Measurements from ENCODE around the gene ZNF527.

ZNF527 gene

DNA sequence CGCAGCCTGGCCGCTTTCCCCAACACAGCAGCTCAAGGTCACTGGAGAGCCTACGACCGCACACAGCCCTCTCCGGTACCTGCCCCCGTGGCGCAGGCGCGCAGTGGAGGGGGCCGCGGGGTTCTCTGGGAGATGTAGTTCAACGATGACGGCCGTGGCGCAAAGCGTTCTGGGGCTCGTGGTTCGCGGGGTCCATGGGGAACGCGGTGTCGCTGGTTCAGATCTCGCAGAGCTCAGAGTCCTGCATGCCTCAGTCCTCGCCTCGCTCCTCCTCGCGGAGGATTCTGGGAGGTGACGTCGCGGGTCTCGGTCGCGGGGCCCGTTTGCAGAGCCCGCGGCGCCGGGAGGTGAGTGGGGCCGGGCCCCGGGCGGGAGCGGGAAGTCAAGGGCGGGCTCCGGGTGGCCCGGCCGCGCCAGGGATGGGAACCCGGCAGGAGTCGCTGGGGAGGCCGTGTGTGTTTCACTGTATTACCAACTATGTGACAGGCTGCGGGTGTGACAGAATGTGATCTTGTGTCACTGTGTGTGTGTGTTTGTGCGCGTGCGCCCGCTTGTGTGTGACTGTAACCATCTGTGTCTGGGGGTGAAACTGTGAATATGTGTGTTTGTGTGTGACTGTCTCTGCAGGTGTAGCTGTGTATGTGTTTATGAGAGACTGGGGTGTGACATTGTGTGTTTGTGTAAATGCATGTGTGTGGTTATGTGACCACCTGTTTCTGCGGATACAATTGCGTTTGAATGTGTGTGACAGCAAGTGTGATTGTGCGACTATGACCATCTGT lies at the start of gene ZNF527:
TSS of gene ZNF527 (plus strand) at position 220 of the 782 bp plus-strand sequence. CDS start 3,100 bp downstream, outside the sequence.
- no peaks in the 10 kb centered on the region; the same call in 1 of the 2 replicates for H3K4me1 ChIP-seq (ENCODE audit: insufficient read depth, low read length)
- no peak within 1 kb of the TSS for H3K27ac ChIP-seq (ENCODE audit: low read length)
- peak within 1 kb of the TSS; percentile 87 for H3K4me3 ChIP-seq (ENCODE audit: low read length)
- H3K9ac ChIP-seq (ENCODE audit: low read depth, low read length): peak within 1 kb of the TSS; percentile 79; the same call in 1 of the 2 replicates
- peaks cover 14% of the 10 kb centered on the region; the same call in 1 of the 2 replicates for H3K36me3 ChIP-seq (ENCODE audit: insufficient read depth, low read depth, low read length)
- peaks cover 28% of the 10 kb centered on the region for H3K9me3 ChIP-seq (ENCODE audit: insufficient read depth, low read depth, low read length)
- H3K27me3 ChIP-seq (ENCODE audit: insufficient read depth, low read length): no peaks in the 10 kb centered on the region

DNA sequence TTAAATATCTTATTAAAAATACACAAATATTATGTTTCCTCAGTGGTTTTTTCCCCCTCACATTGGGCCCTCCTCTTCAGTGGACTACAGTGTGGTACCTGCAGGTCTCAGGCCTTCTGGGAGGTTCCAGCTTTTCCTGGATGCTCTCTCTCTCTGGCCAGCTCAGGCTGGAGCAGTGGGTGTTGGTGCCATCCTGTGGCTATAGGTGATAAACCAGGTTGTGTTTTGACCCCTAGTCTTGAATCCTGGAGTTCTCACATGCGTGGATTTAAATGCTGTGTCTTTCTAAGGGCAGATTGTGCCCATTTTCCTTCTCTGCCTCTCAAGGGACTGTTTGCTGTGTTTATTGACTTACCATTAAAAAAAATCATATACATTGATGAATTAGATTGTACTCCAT lies 41.2 kb upstream of the ZNF527 start:
- Histone ChIP-seq H3K27ac (ENCODE audit: low read length) (no peak overlapping the region), H3K27me3 (ENCODE audit: insufficient read depth, low read length) (no peaks in the 10 kb centered on the region), H3K4me1 (ENCODE audit: insufficient read depth, low read length) (no peaks in the 10 kb centered on the region), H3K36me3 (ENCODE audit: insufficient read depth, low read depth, low read length) (peaks cover 45% of the 10 kb centered on the region), H3K4me3 (ENCODE audit: low read length) (no peak overlapping the region), H3K9me3 (ENCODE audit: insufficient read depth, low read depth, low read length) (no peaks in the 10 kb centered on the region; the same call in 1 of the 2 replicates), H3K9ac (ENCODE audit: low read depth, low read length) (no peak overlapping the region)

DNA sequence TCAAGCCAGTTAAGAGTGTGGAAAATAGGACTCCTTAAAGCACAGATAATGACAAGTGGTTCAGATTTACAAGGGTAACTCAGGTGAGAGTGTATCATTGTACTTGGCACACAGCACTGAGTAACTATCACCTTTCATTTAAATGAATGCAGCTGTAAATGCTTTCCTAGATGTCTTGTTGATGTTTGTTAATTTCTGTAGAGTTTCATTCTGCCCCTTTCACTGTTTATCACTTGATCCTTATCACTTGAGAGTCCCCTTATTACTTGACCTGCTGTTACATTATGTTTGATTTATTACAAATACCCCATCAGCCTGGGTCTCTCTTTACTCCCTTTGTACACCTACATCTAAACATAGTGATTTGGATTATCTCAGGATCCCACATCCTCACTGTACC lies 38.1 kb upstream of the ZNF527 start:
- H3K4me1 ChIP-seq (ENCODE audit: insufficient read depth, low read length): no peaks in the 10 kb centered on the region
- H3K36me3 ChIP-seq (ENCODE audit: insufficient read depth, low read depth, low read length): peaks cover 32% of the 10 kb centered on the region
- H3K4me3 ChIP-seq (ENCODE audit: low read length): no peak overlapping the region; the same call in 1 of the 2 replicates
- H3K27me3 ChIP-seq (ENCODE audit: insufficient read depth, low read length): no peaks in the 10 kb centered on the region
- no peaks in the 10 kb centered on the region; the same call in 1 of the 2 replicates for H3K9me3 ChIP-seq (ENCODE audit: insufficient read depth, low read depth, low read length)
- no peak overlapping the region for H3K9ac ChIP-seq (ENCODE audit: low read depth, low read length)
- no peak overlapping the region for H3K27ac ChIP-seq (ENCODE audit: low read length)

DNA sequence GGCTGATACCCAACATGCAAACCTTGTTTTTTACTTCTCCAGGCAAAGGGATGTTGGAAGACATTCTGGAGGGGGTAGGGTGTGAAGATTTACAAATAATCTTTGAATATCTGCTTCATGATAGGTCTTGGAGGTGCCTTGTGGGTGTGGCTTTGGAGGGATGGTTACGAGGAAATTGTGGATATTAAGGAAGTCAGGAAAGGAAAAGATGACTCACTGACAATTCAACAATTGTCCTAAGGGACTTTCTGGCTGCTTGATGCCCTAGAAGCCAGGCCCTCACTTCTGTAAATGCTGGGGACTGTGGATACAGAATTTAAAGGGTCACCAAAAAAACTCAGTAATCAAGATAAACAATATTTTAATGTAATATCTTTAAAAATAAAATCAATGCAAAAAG lies 37.4 kb upstream of the ZNF527 start:
- no peak overlapping the region for H3K4me3 ChIP-seq (ENCODE audit: low read length)
- H3K4me1 ChIP-seq (ENCODE audit: insufficient read depth, low read length): no peaks in the 10 kb centered on the region
- H3K9me3 ChIP-seq (ENCODE audit: insufficient read depth, low read depth, low read length): no peaks in the 10 kb centered on the region; the same call in 1 of the 2 replicates
- H3K36me3 ChIP-seq (ENCODE audit: insufficient read depth, low read depth, low read length): peaks cover 31% of the 10 kb centered on the region
- H3K27ac ChIP-seq (ENCODE audit: low read length): no peak overlapping the region
- H3K27me3 ChIP-seq (ENCODE audit: insufficient read depth, low read length): no peaks in the 10 kb centered on the region
- no peak overlapping the region for H3K9ac ChIP-seq (ENCODE audit: low read depth, low read length)

DNA sequence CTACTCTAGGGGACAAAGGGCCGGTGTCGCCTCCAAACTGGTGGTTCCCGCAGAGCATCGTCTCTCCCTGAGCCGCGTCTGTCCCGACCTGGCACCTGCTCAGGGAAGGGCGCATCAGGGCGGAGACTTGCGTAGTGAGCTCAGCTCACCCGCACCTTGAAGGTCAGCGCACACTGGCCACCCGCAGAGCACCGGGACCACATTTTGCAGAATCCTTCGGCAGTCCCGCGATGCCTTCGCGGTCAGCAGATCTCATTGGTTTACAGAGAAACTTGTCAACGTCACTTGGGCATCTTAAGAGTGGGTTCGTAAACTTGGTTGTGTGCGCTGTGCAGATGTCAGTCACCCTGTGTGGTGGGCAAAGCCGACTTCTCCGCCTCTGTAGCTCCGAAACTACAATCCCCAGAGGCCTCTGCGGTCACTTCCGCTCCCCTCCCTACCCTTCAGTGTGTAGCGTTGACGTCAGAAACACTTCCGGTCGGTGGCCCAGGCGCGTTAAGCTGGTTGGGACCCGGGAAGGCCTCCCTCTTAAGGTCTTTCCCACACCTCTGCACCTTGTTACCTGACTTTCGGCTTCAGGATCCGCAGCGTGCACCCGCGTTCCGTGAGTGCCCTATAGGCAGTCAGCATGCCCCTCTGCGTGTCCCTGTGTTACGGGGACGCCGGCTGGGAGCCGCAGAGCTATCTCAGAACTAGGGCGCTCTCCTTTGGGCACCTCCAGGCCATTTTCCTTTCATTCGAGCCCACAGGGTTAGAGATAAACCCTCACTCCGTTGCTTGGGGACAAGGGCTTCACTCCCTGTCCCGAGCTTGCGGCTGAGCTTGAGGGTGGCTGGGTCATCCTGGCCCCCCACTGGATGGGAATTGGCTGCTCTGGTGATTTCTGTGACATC lies 36.5 kb upstream of the ZNF527 start:
- H3K9me3 ChIP-seq (ENCODE audit: insufficient read depth, low read depth, low read length): no peaks in the 10 kb centered on the region; the same call in 1 of the 2 replicates
- no peak overlapping the region for H3K27ac ChIP-seq (ENCODE audit: low read length)
- H3K4me3 ChIP-seq (ENCODE audit: low read length): peak overlapping the region; percentile 87; the same call in 1 of the 2 replicates
- peaks cover 27% of the 10 kb centered on the region for H3K36me3 ChIP-seq (ENCODE audit: insufficient read depth, low read depth, low read length)
- H3K4me1 ChIP-seq (ENCODE audit: insufficient read depth, low read length): no peaks in the 10 kb centered on the region
- H3K27me3 ChIP-seq (ENCODE audit: insufficient read depth, low read length): no peaks in the 10 kb centered on the region
- peak overlapping the region; percentile 93; the same call in 1 of the 2 replicates for H3K9ac ChIP-seq (ENCODE audit: low read depth, low read length)

DNA sequence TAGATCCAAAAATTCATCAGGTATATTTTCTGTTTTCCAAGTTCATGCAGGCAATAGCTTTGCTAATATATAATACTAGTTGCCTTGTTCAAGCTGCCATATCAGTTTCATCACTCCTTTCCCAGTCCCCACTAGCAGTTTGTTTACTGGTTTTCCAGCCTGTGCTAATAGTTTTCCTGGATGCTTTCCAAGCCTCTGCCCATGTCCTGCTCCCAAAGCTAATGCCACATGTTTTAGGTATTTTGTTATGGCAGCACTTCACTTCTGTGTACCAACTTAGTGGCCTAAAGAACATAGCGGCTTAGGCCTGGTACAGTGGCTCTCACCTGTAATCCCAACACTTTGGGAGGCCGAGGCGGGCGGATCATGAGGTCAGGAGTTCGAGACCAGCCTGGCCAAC lies 28.1 kb upstream of the ZNF527 start:
- Histone ChIP-seq H3K4me1 (ENCODE audit: insufficient read depth, low read length) (no peaks in the 10 kb centered on the region), H3K27me3 (ENCODE audit: insufficient read depth, low read length) (no peaks in the 10 kb centered on the region), H3K27ac (ENCODE audit: low read length) (no peak overlapping the region), H3K9ac (ENCODE audit: low read depth, low read length) (no peak overlapping the region), H3K4me3 (ENCODE audit: low read length) (no peak overlapping the region), H3K9me3 (ENCODE audit: insufficient read depth, low read depth, low read length) (peaks cover 3% of the 10 kb centered on the region), H3K36me3 (ENCODE audit: insufficient read depth, low read depth, low read length) (peaks cover 29% of the 10 kb centered on the region)

DNA sequence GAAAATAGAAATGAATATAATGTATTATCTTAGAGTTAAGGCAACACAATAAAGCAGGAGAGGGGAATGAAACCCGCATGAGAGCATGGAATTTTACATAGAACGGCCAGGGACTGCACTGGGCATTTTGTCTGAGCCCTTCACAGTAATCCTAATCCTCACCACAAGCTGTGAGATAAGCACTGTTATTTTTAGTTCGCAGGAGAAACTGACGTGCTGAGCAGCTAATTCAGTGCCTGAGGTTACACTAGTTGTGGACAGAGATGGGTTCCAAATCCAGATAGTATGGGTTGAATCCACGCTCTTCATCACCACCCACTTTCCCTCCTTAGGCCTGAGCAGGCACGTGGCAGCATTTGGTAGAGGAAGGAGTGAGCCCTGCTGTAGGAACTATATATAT lies 24.8 kb upstream of the ZNF527 start:
- Histone ChIP-seq H3K4me1 (ENCODE audit: insufficient read depth, low read length) (no peaks in the 10 kb centered on the region), H3K27ac (ENCODE audit: low read length) (no peak overlapping the region), H3K9ac (ENCODE audit: low read depth, low read length) (no peak overlapping the region), H3K27me3 (ENCODE audit: insufficient read depth, low read length) (no peaks in the 10 kb centered on the region), H3K36me3 (ENCODE audit: insufficient read depth, low read depth, low read length) (peaks cover 47% of the 10 kb centered on the region), H3K9me3 (ENCODE audit: insufficient read depth, low read depth, low read length) (no peaks in the 10 kb centered on the region; the same call in 1 of the 2 replicates), H3K4me3 (ENCODE audit: low read length) (no peak overlapping the region)

DNA sequence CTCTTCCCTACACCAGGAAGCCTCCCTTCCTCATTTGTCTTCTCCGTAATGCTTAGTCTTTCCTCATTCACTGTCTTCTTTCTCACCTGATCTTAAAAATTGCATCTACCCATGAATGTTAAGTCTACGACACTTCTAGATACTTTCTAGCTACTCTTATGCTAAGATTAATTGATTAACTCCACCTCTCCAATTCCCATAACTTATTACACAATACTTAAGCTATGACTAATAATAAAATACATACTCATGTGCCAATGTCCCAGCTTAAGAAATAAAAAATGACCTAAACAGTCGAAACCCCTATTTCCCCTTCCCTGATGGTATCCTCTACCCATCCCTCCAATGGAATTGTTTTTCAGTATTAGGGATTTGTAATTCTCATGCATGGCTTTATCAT lies 22.8 kb upstream of the ZNF527 start:
- no peak overlapping the region for H3K9ac ChIP-seq (ENCODE audit: low read depth, low read length)
- no peaks in the 10 kb centered on the region for H3K27me3 ChIP-seq (ENCODE audit: insufficient read depth, low read length)
- H3K36me3 ChIP-seq (ENCODE audit: insufficient read depth, low read depth, low read length): peaks cover 51% of the 10 kb centered on the region
- H3K9me3 ChIP-seq (ENCODE audit: insufficient read depth, low read depth, low read length): no peaks in the 10 kb centered on the region; the same call in 1 of the 2 replicates
- H3K4me3 ChIP-seq (ENCODE audit: low read length): no peak overlapping the region
- H3K27ac ChIP-seq (ENCODE audit: low read length): no peak overlapping the region
- H3K4me1 ChIP-seq (ENCODE audit: insufficient read depth, low read length): no peaks in the 10 kb centered on the region

DNA sequence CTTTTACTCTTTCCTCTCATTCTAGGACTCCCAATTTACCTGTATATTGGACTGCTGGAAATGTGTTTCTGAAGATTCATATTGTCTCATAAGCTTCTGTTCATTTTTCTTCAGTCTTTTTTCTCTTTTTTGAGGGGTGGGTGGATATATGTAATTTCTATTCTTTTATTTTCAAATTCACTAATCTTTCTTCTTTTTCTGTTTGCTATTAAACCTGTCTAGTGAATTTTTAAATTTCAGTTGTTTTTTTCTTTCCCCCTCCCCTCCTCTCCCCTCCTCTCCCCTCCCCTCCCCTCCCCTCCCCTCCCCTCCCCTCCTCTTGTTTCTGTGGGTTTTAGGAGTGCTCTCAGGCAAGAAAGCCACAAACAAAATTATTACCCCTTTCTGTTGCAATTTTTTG lies 16.9 kb upstream of the ZNF527 start:
- Histone ChIP-seq H3K9ac (ENCODE audit: low read depth, low read length) (no peak overlapping the region), H3K9me3 (ENCODE audit: insufficient read depth, low read depth, low read length) (peaks cover 31% of the 10 kb centered on the region), H3K36me3 (ENCODE audit: insufficient read depth, low read depth, low read length) (peaks cover 37% of the 10 kb centered on the region), H3K27me3 (ENCODE audit: insufficient read depth, low read length) (no peaks in the 10 kb centered on the region), H3K4me1 (ENCODE audit: insufficient read depth, low read length) (no peaks in the 10 kb centered on the region), H3K27ac (ENCODE audit: low read length) (no peak overlapping the region), H3K4me3 (ENCODE audit: low read length) (no peak overlapping the region)

DNA sequence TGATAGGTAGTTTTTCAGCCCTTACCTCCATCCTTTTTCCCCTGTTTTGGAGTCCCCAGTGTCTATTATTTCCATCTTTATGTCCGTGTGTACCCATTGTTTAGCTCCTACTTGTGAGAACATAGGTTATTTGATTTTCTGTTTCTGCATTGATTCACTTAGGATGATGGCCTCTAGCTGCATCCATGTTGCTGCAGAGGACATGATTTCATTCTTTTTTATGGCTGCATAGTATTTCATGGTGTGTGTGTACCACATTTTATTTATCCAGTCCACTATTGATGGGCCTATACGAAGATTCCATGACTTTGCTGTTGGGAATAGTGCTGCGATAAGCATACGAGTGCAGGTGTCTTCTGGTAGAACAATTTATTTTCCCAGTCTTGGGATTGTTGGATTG lies 15.0 kb upstream of the ZNF527 start:
- Histone ChIP-seq H3K9ac (ENCODE audit: low read depth, low read length) (no peak overlapping the region), H3K36me3 (ENCODE audit: insufficient read depth, low read depth, low read length) (peaks cover 40% of the 10 kb centered on the region), H3K27me3 (ENCODE audit: insufficient read depth, low read length) (no peaks in the 10 kb centered on the region), H3K27ac (ENCODE audit: low read length) (no peak overlapping the region), H3K9me3 (ENCODE audit: insufficient read depth, low read depth, low read length) (peaks cover 34% of the 10 kb centered on the region), H3K4me3 (ENCODE audit: low read length) (no peak overlapping the region), H3K4me1 (ENCODE audit: insufficient read depth, low read length) (no peaks in the 10 kb centered on the region)

DNA sequence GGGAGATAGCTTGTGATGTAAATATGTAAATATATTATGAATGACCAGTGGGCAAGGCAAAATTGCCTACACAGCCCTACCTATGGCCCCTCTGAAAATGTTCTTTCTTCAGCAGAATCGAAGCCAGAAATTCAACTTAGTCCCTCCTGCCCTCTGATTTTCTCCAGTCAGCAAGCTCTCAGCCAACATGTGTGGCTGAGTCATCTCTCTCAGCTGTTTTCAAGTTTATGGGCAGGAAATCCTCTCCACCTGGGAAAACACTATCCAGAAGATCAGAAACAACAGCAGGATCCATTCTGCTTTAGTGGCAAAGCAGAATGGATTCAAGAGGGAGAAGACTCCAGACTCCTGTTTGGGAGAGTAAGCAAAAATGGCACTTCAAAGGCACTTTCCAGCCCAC lies 8.9 kb upstream of the ZNF527 start:
- Histone ChIP-seq H3K4me1 (ENCODE audit: insufficient read depth, low read length) (no peaks in the 10 kb centered on the region), H3K4me3 (ENCODE audit: low read length) (no peak overlapping the region), H3K36me3 (ENCODE audit: insufficient read depth, low read depth, low read length) (peaks cover 48% of the 10 kb centered on the region), H3K9ac (ENCODE audit: low read depth, low read length) (no peak overlapping the region), H3K27me3 (ENCODE audit: insufficient read depth, low read length) (no peaks in the 10 kb centered on the region), H3K9me3 (ENCODE audit: insufficient read depth, low read depth, low read length) (peaks cover 69% of the 10 kb centered on the region), H3K27ac (ENCODE audit: low read length) (no peak overlapping the region)

Measured in iPS-20b (cell line).